Measurements from ENCODE around the gene DUSP10. TPM values are rescaled to one million over a fixed set of nuclear protein-coding genes. Genes with fewer than 3 reads are reported as not detected.

DUSP10 gene
- total RNA-seq, 2 donors from 2014 or later: 6.5 to 11.7 TPM

GRCh38 chr1:221694109-221694508, 47.8 kb downstream of the DUSP10 start:
- H3K4me1 Mint-ChIP-seq: peaks cover 4% of the 10 kb centered on the region
- no peak overlapping the region for H3K4me3 Mint-ChIP-seq
- no peak overlapping the region for H3K27ac Mint-ChIP-seq
- H3K4me3 ChIP-seq (ENCODE audit: low read length): peak overlapping the region; percentile 44
- H3K27me3 ChIP-seq (ENCODE audit: control insufficient read depth, insufficient read depth, low read length, poor library complexity, severe bottlenecking): no peaks in the 10 kb centered on the region
- H3K4me1 ChIP-seq (ENCODE audit: control insufficient read depth, insufficient read depth, low read length): no peaks in the 10 kb centered on the region
- H3K27ac ChIP-seq (ENCODE audit: low read depth, low read length): no peak overlapping the region
- H3K9me3 ChIP-seq (ENCODE audit: control insufficient read depth, low read length): peaks cover 17% of the 10 kb centered on the region
- H3K36me3 Mint-ChIP-seq (ENCODE audit: low read depth): no peaks in the 10 kb centered on the region
- H3K27me3 Mint-ChIP-seq (ENCODE audit: insufficient read depth): no peaks in the 10 kb centered on the region
- H3K36me3 ChIP-seq (ENCODE audit: control insufficient read depth, insufficient read depth, low read length): peaks cover 6% of the 10 kb centered on the region
- no peaks in the 10 kb centered on the region for H3K9me3 Mint-ChIP-seq
- no peak overlapping the region for H3K9ac ChIP-seq (ENCODE audit: extremely low read depth, low read length, poor library complexity, severe bottlenecking)
- no peak for DNase-seq
- no peak for TF ChIP-seq CTCF (conservative IDR thresholded peaks at IDR 0.05)

- H3K27ac Mint-ChIP-seq: no peak overlapping the region
- H3K4me1 Mint-ChIP-seq: peaks cover 4% of the 10 kb centered on the region
- TF ChIP-seq CTCF (conservative IDR thresholded peaks at IDR 0.05): peak; percentile 55
- Histone ChIP-seq H3K27me3 (ENCODE audit: control insufficient read depth, insufficient read depth, low read length, poor library complexity, severe bottlenecking) (no peaks in the 10 kb centered on the region), H3K9ac (ENCODE audit: extremely low read depth, low read length, poor library complexity, severe bottlenecking) (no peak overlapping the region), H3K36me3 (ENCODE audit: control insufficient read depth, insufficient read depth, low read length) (peaks cover 5% of the 10 kb centered on the region), H3K4me3 (ENCODE audit: low read length) (peak overlapping the region; percentile 44), H3K9me3 (ENCODE audit: control insufficient read depth, low read length) (peaks cover 17% of the 10 kb centered on the region), H3K4me1 (ENCODE audit: control insufficient read depth, insufficient read depth, low read length) (no peaks in the 10 kb centered on the region), H3K27ac (ENCODE audit: low read depth, low read length) (no peak overlapping the region)
- WGBS, 2 experiments (ENCODE audit: insufficient coverage in 1 of 2, insufficient read length in 1 of 2): 89 to 100% methylated on average over 1 to 2 of the region's 2 CpGs
- H3K9me3 Mint-ChIP-seq: no peaks in the 10 kb centered on the region
- no peak for DNase-seq
- no peaks in the 10 kb centered on the region for H3K36me3 Mint-ChIP-seq (ENCODE audit: low read depth)
- no peak overlapping the region for H3K4me3 Mint-ChIP-seq
- no peaks in the 10 kb centered on the region for H3K27me3 Mint-ChIP-seq (ENCODE audit: insufficient read depth)
Measured at GRCh38 chr1:221693087-221693486, 48.8 kb downstream of the DUSP10 start.

DNA sequence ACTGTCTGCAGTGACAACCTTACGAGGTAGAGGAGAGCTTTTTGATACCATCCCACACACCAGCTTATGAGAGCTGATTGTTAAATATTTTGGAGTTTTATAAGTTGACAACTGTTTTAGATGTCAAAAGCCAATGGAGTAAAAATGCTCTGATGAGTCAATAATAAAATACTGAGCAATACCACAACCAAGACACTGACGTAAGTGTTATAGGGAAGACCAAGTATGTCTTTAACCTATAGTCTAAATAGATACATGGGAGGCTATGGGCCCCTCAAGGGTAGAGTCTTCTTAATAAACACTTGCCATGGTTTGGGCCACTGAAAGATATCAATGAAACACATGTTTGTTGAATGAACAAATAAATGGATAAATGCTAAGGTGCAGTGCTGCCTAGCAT, 49.2 kb downstream of the DUSP10 start:
- H3K27me3 Mint-ChIP-seq (ENCODE audit: insufficient read depth): no peaks in the 10 kb centered on the region

More for the DNA sequence above, 49.2 kb downstream of the DUSP10 start:
- 50% methylated on average over 2 of the region's 2 CpGs; no CpG with 5 or more reads in 1 of the 2 experiments for WGBS, 2 experiments (ENCODE audit: insufficient coverage in 1 of 2, insufficient read length in 1 of 2)
- H3K9me3 ChIP-seq (ENCODE audit: control insufficient read depth, low read length): peaks cover 17% of the 10 kb centered on the region
- no peaks in the 10 kb centered on the region for H3K9me3 Mint-ChIP-seq
- no peak overlapping the region for H3K4me3 Mint-ChIP-seq
- DNase-seq: no peak
- H3K27ac Mint-ChIP-seq: no peak overlapping the region
- no peak overlapping the region for H3K27ac ChIP-seq (ENCODE audit: low read depth, low read length)
- no peaks in the 10 kb centered on the region for H3K36me3 Mint-ChIP-seq (ENCODE audit: low read depth)
- no peak overlapping the region for H3K9ac ChIP-seq (ENCODE audit: extremely low read depth, low read length, poor library complexity, severe bottlenecking)
- H3K4me1 ChIP-seq (ENCODE audit: control insufficient read depth, insufficient read depth, low read length): no peaks in the 10 kb centered on the region
- H3K4me1 Mint-ChIP-seq: peaks cover 4% of the 10 kb centered on the region
- H3K27me3 ChIP-seq (ENCODE audit: control insufficient read depth, insufficient read depth, low read length, poor library complexity, severe bottlenecking): no peaks in the 10 kb centered on the region
- H3K4me3 ChIP-seq (ENCODE audit: low read length): no peak overlapping the region
- no peak for TF ChIP-seq CTCF (conservative IDR thresholded peaks at IDR 0.05)
- peaks cover 5% of the 10 kb centered on the region for H3K36me3 ChIP-seq (ENCODE audit: control insufficient read depth, insufficient read depth, low read length)
